HS-5 (cell line): ENCODE data around the gene NBPF26.
"Not testable (repeated sequence)": the region's sequence is repeated elsewhere in the genome, so short reads cannot be mapped to it uniquely, and the experiment has no call there.

Experiments
- DNase-seq: peaks from one replicate; pipeline ENCODE4 v3.0.0-alpha.2; 2012; ENCODE audit warnings: low read depth

NBPF26 gene

DNA sequence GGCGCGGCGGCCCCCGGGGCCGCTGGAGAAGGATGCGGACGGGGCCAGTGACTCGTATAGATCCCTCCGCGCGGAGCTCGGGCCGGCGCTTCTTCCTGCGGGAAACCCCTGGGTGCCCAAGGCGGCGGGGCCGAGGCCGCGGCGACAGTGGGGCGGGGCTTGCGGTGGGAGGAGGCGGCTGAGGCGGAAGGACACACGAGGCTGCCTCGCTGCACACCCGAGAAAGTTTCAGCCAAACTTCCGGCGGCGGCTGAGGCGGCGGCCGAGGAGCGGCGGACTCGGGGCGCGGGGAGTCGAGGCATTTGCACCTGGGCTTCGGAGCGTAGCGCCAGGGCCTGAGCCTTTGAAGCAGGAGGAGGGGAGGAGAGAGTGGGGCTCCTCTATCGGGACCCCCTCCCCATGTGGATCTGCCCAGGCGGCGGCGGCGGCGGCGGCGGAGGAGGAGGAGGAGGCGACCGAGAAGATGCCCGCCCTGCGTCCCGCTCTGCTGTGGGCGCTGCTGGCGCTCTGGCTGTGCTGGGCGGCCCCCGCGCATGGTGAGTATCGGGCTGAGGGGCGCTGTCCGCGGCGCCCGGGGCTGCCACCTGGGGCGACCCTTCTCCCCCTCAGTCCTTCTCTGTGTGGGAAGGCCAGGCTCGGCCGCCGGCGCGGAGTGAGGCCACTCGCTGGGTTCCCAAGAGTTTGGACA, at the start of gene NBPF26:
Gene NBPF26 (plus strand): TSS at position 231 of the 688 bp plus-strand sequence.
- DNase-seq = not testable (repeated sequence)

DNA sequence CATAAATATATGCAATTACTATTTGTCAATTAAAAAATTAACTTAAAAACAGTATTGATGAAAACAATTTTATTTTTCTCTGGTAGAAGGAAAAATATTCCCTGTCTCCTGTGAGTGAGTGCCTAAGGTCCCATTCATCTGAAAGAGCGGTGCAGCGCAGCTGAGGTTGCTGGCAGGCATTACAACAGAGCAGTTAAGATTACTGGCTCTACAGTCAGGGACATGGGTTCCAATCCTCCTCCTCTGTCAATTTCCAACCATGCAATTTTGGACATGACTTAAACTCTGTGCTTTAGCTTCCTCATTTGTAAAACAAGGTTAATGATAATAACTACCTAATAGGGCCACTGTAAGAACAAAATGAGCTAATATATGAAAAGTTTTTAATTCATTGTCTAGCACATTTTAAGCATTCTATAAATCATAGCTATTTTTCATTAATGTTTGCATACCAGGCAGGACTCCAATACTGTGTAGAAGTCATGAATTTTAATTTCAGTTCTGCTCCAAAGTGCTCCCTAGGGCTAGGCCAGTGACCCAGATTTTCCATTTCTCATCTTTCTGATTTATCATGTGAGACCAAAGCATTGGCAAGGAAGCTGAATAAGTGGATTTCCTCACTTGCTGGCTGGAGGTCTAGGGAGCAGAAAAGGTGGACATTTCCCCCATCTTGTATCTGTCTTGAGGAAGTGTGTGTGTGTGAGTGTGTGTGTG, 43.5 kb upstream of the NBPF26 start:
- not testable (repeated sequence) for DNase-seq

- not testable (repeated sequence) for DNase-seq
These were observed 42.8 kb upstream of the NBPF26 start for GRCh38 chr1:120680938-120681337.

- DNase-seq = not testable (repeated sequence)
These were observed 39.3 kb upstream of the NBPF26 start for GRCh38 chr1:120684397-120684796.

DNA sequence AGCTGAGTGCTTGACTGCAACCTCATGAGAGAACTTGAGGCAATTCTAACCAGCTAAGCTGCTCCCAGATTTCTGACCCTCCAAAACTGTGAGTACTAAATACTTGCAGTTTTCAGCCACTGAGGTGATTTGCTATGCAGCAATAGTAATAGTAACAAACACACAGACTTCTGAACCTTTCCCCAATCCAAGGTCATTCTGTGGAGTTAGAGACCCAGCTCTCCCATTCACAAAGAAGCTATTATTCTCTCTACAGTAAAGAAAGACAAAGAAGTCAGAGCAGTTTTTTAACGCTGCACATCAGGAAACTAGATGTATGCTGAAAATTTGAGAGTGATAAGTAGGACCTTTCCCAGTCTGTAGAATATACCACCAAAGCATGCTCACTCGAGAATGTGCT, 38.1 kb upstream of the NBPF26 start:
- DNase-seq = not testable (repeated sequence)

DNA sequence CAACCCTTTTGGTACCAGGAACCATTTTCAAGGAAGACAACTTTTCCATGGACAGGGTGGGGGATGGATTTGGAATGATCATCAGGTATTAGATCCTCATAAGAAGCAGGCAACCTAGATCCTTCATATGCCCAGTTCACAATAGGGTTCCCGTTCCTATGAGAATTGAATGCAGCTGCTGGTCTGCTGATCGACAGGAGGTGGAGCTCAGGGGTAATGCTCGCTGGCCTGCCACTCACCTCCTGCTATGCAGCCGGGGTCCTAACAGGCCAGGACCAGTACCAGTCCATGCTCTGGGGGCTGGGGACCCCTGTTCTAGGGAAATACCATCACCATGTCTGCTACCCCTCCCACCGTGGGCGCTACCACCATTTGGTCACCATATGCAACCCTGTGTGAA, 36.5 kb upstream of the NBPF26 start:
- not testable (repeated sequence) for DNase-seq

GRCh38 chr1:120700807-120701562, 22.8 kb upstream of the NBPF26 start:
- DNase-seq = not testable (repeated sequence)

DNA sequence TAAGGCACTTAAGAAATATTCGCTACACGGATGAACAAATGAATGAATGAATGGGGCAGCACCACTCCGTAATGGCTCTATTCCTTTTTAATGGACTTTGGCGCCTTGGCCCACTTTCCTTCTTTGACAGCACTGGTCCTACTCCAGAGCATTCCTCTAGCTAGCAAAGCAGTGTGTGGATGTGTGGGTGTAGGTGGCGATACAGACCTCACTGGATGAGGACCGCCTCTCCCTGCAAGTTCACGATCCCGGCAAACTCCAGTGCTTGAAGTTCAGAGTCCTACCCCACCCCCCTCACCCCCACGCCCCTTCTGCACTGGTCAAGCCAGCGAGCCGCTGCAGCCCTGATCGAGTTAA, 409 bp upstream of the NBPF26 start:
- not testable (repeated sequence) for DNase-seq

DNA sequence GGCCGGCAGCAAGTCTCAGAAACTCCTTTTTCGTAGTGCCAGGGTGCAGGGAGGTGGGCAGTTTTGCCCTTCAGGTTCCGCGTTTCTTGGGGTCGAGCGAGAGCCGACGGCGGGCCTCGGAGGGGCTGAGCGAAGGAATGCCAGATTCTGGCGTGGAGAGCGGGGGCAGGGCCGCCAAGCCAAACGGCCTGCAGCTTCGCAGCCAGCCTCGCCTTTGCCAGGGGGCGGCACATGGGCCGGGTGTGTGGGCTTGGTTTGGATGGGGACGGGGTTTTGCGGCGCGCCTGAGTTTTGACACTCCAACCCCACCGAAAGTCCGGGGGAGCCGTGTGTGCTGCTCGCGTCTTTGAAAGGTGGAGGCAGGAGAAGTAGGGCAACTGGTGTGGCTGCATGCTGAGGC, 762 bp downstream of the NBPF26 start:
- DNase-seq = not testable (repeated sequence)

DNA sequence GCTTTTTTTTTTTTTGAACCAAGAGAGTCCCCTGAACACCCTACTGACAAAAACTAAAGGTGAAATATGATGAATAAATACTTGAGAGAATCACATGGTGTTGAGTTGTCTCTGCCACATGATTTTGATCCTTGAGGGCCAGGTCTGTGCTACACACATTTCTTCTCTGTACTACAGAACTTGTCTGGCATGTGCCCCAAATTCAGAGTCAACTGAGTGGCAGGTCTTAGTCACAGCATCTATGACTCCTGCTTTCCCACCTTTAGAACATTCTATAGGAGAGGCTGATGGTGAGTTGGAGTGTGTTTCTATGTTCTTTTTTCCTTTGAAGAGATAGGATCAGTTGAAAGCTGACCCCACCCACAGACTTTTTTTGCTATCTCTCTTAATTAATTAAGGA, 5.1 kb downstream of the NBPF26 start:
- not testable (repeated sequence) for DNase-seq

DNA sequence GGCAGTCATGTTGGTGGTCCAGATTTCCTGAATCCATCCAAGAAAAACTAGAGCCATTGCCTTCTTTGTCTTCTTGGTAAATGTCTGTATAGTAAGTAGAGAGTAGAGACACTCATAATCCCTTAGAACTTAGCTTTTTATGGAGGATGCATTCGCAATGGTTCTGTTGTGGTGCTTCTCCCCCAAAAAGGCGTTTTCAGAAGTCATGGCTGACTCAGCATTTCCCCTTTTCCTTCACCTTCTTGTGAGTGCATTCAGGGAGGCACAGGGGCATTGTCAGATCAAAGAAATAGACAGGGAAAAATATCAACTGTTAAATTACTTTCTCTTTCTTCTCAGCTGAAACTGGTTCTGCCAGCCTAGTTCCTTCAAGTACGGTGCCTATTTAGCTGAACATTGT, 45.3 kb downstream of the NBPF26 start:
- DNase-seq = not testable (repeated sequence)

- not testable (repeated sequence) for DNase-seq
These were observed 81.7 kb downstream of the NBPF26 start for GRCh38 chr1:120805452-120805851.

- DNase-seq = not testable (repeated sequence)
These were observed 88.1 kb downstream of the NBPF26 start for GRCh38 chr1:120811822-120812221.

- not testable (repeated sequence) for DNase-seq
These were observed 101.3 kb downstream of the NBPF26 start for GRCh38 chr1:120825051-120825450.

DNA sequence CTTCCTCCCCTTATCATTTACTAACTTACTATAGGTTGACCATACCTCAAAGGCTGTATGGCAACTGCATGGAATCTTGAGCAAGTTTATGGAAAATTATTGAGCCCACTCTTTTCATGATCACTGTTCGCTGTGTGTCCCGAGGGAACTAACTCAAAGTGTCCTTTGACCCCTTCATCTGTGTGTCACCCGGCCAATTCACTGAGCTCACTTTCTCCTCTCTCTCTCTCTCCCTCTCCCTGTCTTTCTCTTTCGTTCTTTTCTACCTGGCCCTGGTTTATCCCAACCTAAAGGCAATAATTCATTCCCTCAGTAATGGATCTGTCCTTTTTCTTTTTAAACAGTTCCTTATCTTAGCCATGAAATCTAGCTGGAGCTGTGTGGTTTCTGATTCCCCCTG, 102.9 kb downstream of the NBPF26 start:
- DNase-seq = not testable (repeated sequence)

GRCh38 chr1:120844186-120844944, 120.6 kb downstream of the NBPF26 start:
- not testable (repeated sequence) for DNase-seq

- not testable (repeated sequence) for DNase-seq
These were observed 121.2 kb downstream of the NBPF26 start for GRCh38 chr1:120844945-120845330.

- not testable (repeated sequence) for DNase-seq
These were observed 125.9 kb downstream of the NBPF26 start for GRCh38 chr1:120849400-120850286.

DNA sequence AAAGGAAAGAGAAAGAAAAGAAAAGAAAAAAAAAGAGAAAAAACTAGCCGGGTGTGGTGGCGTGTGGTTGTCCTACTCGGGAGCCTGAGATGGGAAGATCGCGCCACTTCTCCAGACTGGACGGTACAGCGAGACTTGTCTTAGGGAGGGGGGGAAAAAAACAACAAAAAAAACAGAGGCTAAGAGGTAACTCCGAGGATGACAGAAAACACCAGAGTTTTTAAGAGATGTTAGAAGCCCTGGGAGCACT, 126.5 kb downstream of the NBPF26 start:
- not testable (repeated sequence) for DNase-seq

- DNase-seq = not testable (repeated sequence)
These were observed 127.0 kb downstream of the NBPF26 start for GRCh38 chr1:120850537-120851421.
